Endothelial cell of umbilical vein (primary cell): ENCODE measurements around the gene CLTB. TPM values are rescaled to one million over a fixed set of nuclear protein-coding genes. Genes with fewer than 3 reads are reported as not detected.

Experiments
- BruUV-seq: library from RNA; stranded (reverse); fragments of 400-500 nt; replicated peaks from 2 replicates; lab custom pipeline; 2021; lab: Mats Ljungman, UMichigan
- CTCF ChIA-PET: fragments of 300-600, 350-600 bp; sonication (Branson Sonifier 250); formaldehyde crosslinking; loops from one replicate; lab custom pipeline; 2021; ENCODE audit warnings: antibody characterized with exemption, inconsistent platforms; lab: Charles Lee
- POLR2A ChIA-PET: fragments of 300-600, 350-600 bp; sonication (Branson Sonifier 250); formaldehyde crosslinking; loops from one replicate; lab custom pipeline; 2021; ENCODE audit warnings: antibody characterized with exemption, inconsistent platforms; lab: Charles Lee
- DNase-seq: peaks from one replicate; pipeline ENCODE4 v3.0.0-alpha.2; 2011; ENCODE audit warnings: low read depth, low spot score
- FAIRE-seq: peaks from 2 replicates; lab custom pipeline; 2011; peaks lifted over from hg19 to GRCh38; lab: Jason Lieb, UNC
- H2AFZ ChIP-seq: 2 replicates; pipeline ENCODE4 v1.6.0; 2012; ENCODE audit warnings: low read depth, low read length, control low read depth, inconsistent platforms
- H3K27ac ChIP-seq: 2 replicates; pipeline ENCODE4 v1.5.1; 2011; ENCODE audit warnings: low read depth, mild to moderate bottlenecking, control low read depth, low read length, moderate library complexity; ENCODE audit not compliant: insufficient read depth
- H3K27me3 ChIP-seq, 2 experiments: 2 replicates each; pipeline versions ENCODE4 v1.6.0 to v1.6.1; 2011; ENCODE audit warnings: low read length in 2 of 2, mixed read lengths in 1 of 2; ENCODE audit not compliant: control insufficient read depth in 2 of 2, insufficient read depth in 2 of 2
- H3K36me3 ChIP-seq, 2 experiments: 2 replicates in 1 of 2; 3 replicates in 1 of 2; pipeline ENCODE4 v1.5.1; 2011; ENCODE audit warnings: low read length in 2 of 2, mild to moderate bottlenecking in 1 of 2, moderate library complexity in 1 of 2; ENCODE audit not compliant: control insufficient read depth in 2 of 2, insufficient read depth in 2 of 2; ENCODE audit errors: extremely low read depth in 1 of 2
- H3K4me1 ChIP-seq: 3 replicates; pipeline ENCODE4 v1.5.1; 2011; ENCODE audit warnings: mild to moderate bottlenecking, low read length; ENCODE audit not compliant: control insufficient read depth, insufficient read depth; ENCODE audit errors: extremely low read depth
- H3K4me2 ChIP-seq: 2 replicates; pipeline ENCODE4 v1.6.1; 2011; ENCODE audit warnings: low read length, control low read depth, mixed read lengths; ENCODE audit not compliant: insufficient read depth
- H3K4me3 ChIP-seq, 3 experiments: fragments of 200-600 bp in 1 of 3; sonication (generic), shearing (Covaris generic) in 1 of 3; replicated peaks in 1 of 3; 2 replicates each; pipeline ENCODE4 v1.5.1; 2011 to 2016; ENCODE audit warnings: control low read depth in 3 of 3, low read length in 3 of 3, mild to moderate bottlenecking in 2 of 3, inconsistent platforms in 1 of 3, low read depth in 1 of 3, moderate library complexity in 1 of 3; ENCODE audit not compliant: insufficient read depth in 1 of 3
- H3K79me2 ChIP-seq: 2 replicates; pipeline ENCODE4 v1.6.0; 2012; ENCODE audit warnings: low read length, inconsistent platforms; ENCODE audit not compliant: control insufficient read depth, insufficient read depth
- H3K9ac ChIP-seq: replicated peaks from 2 replicates; pipeline ENCODE3; 2011; ENCODE audit warnings: low read length, control low read depth; ENCODE audit not compliant: insufficient read depth; ENCODE audit errors: extremely low read depth
- H3K9me1 ChIP-seq: replicated peaks from 3 replicates; pipeline ENCODE4 v1.6.0; 2011; ENCODE audit warnings: mild to moderate bottlenecking, low read length; ENCODE audit not compliant: control insufficient read depth, insufficient read depth; ENCODE audit errors: extremely low read depth
- H3K9me3 ChIP-seq: replicated peaks from 2 replicates; pipeline ENCODE4 v1.5.1; 2012; ENCODE audit warnings: low read length, inconsistent platforms; ENCODE audit not compliant: control insufficient read depth, insufficient read depth
- H4K20me1 ChIP-seq: replicated peaks from 2 replicates; pipeline ENCODE3; 2011; ENCODE audit warnings: mild to moderate bottlenecking, low read length; ENCODE audit not compliant: control insufficient read depth, insufficient read depth; ENCODE audit errors: extremely low read depth
- CTCF ChIP-seq, 2 donors: IDR thresholded peaks; 1 replicate in 1 of 2; 2 replicates in 1 of 2; pipeline ENCODE4 v1.5.1; 2011; ENCODE audit warnings: low read length in 2 of 2, mild to moderate bottlenecking in 2 of 2, moderate library complexity in 2 of 2, control low read depth in 1 of 2, inconsistent platforms in 1 of 2, low read depth in 1 of 2; ENCODE audit not compliant: insufficient read depth in 1 of 2; ENCODE audit errors: extremely low read depth in 1 of 2
- EZH2 ChIP-seq: IDR thresholded peaks from 2 replicates; pipeline ENCODE4 v1.6.1; 2012; ENCODE audit warnings: borderline replicate concordance, low read depth, mild to moderate bottlenecking, moderate library complexity, low read length, inconsistent platforms; ENCODE audit not compliant: severe bottlenecking
- FOS ChIP-seq: IDR thresholded peaks from 2 replicates; pipeline ENCODE4 v1.6.1; 2011; ENCODE audit warnings: mild to moderate bottlenecking, low read length, moderate library complexity, borderline replicate concordance; ENCODE audit not compliant: insufficient read depth
- GATA2 ChIP-seq: IDR thresholded peaks from 2 replicates; pipeline ENCODE4 v1.7.0; 2011; ENCODE audit warnings: low read depth, mild to moderate bottlenecking, moderate library complexity, mixed read lengths, low read length; ENCODE audit not compliant: insufficient read length, insufficient read depth
- JUN ChIP-seq: IDR thresholded peaks from 2 replicates; pipeline ENCODE4 v1.6.1; 2011; ENCODE audit warnings: borderline replicate concordance, low read depth; ENCODE audit not compliant: insufficient read length, insufficient read depth
- MAX ChIP-seq: IDR thresholded peaks from 2 replicates; pipeline ENCODE4 v1.6.1; 2011; ENCODE audit not compliant: insufficient read depth, insufficient read length
- MYC ChIP-seq: IDR thresholded peaks from one replicate; pipeline ENCODE4 v1.6.1; 2011; ENCODE audit warnings: mild to moderate bottlenecking, low read depth, low read length
- POLR2A ChIP-seq: IDR thresholded peaks from 2 replicates; pipeline ENCODE4 v1.6.1; 2012; ENCODE audit warnings: low read depth, mild to moderate bottlenecking, control low read depth, low read length
- POLR2AphosphoS5 ChIP-seq: IDR thresholded peaks from 2 replicates; pipeline ENCODE4 v1.6.1; 2012; ENCODE audit warnings: low read depth, mild to moderate bottlenecking, control low read depth, low read length, moderate library complexity; ENCODE audit not compliant: insufficient read depth
- dilution Hi-C: fragments of 300-500 bp; cut with MboI; formaldehyde crosslinking; loops from one replicate; pipeline ENCODE4 v1.15.0; 2019; ENCODE audit warnings: low sequenced_read_pairs; ENCODE audit not compliant: extremely low pct_ligation_motif_present
- intact Hi-C: fragments of 100-400 bp; cut with micrococcal nuclease; formaldehyde crosslinking; loops from one replicate; pipeline ENCODE4 v1.10.0; 2022
- polyA plus RNA-seq, 4 experiments: library from polyadenylated mRNA; depleted of rRNA in 3 of 4; stranded (reverse) in 3 of 4; unstranded in 1 of 4; fragments of >200 nt; gene quantifications; 2 replicates each; pipeline versions ENCODE4 v1.2.1 to v1.2.3, GENCODE V29; 2011 to 2012; ENCODE audit warnings: missing spikeins in 1 of 4
- total RNA-seq: library from RNA; stranded (reverse); gene quantifications from 2 replicates; pipeline ENCODE4 v1.2.3, GENCODE V29; 2021

Gene CLTB
- total and polyA plus RNA-seq, 2 donors (not counting 3 experiments of a cell fraction or from before 2014, with no cell fraction given) = 73.2 to 111 TPM

GRCh38 chr5:176458904-176459561 lies 42.7 kb upstream of the CLTB start:
- H3K27ac ChIP-seq = no peak overlapping the region

More at GRCh38 chr5:176458904-176459561, 42.7 kb upstream of the CLTB start:
- TF ChIP-seq JUN (no peak), EZH2 (no peak), FOS (no peak), POLR2A (no peak), POLR2AphosphoS5 (no peak), MAX (no peak), GATA2 (no peak), CTCF (IDR thresholded peaks at IDR 0.05; ENCODE audit: extremely low read depth in 1 of 2, insufficient read depth in 1 of 2, low read depth in 1 of 2, low read length in 2 of 2) (no peak), MYC (no peak)
- no peak overlapping the region for H3K9ac ChIP-seq
- H3K4me1 ChIP-seq = no peaks in the 10 kb centered on the region
- BruUV-seq = no TSS peak
- peaks cover 0 to 4% of the 10 kb centered on the region in 2 experiments for H3K36me3 ChIP-seq
- no peaks in the 10 kb centered on the region for H3K27me3 ChIP-seq
- no peak overlapping the region for H2AFZ ChIP-seq
- H3K9me3 ChIP-seq = no peaks in the 10 kb centered on the region
- no peak for DNase-seq
- no peak overlapping the region for H3K4me2 ChIP-seq
- no peak overlapping the region for H3K4me3 ChIP-seq
- H3K9me1 ChIP-seq = no peaks in the 10 kb centered on the region
- ChIA-PET CTCF (no interaction called here), POLR2A (no interaction called here)
- dilution Hi-C loops = no loop called here
- no peaks in the 10 kb centered on the region for H4K20me1 ChIP-seq
- intact Hi-C loops = no loop called here
- H3K79me2 ChIP-seq = peaks cover 58% of the 10 kb centered on the region
- no peak for FAIRE-seq
